Endodermal cell (in vitro differentiated cells): ENCODE measurements around the gene INO80C. TPM values are rescaled to one million over a fixed set of nuclear protein-coding genes. Genes with fewer than 3 reads are reported as not detected.

ENCODE experiments used
- DNase-seq: peaks from one replicate; pipeline ENCODE4 v3.0.0-alpha.2; 2017
- H3K27ac ChIP-seq: 2 replicates; pipeline ENCODE4 v1.5.1; 2013; ENCODE audit warnings: mild to moderate bottlenecking, low read depth, low read length, moderate library complexity
- H3K27me3 ChIP-seq: 2 replicates; pipeline ENCODE4 v1.6.1; 2013; ENCODE audit warnings: mild to moderate bottlenecking, low read length, moderate library complexity; ENCODE audit not compliant: insufficient read depth, control insufficient read depth, poor library complexity, severe bottlenecking
- H3K36me3 ChIP-seq: 2 replicates; pipeline ENCODE4 v1.7.0; 2013; ENCODE audit warnings: mild to moderate bottlenecking, low read length, moderate library complexity; ENCODE audit not compliant: control insufficient read depth, insufficient read depth
- H3K4me1 ChIP-seq: one replicate; pipeline ENCODE4 v1.7.0; 2013; ENCODE audit warnings: low read length; ENCODE audit not compliant: control insufficient read depth, insufficient read depth
- H3K4me3 ChIP-seq: 2 replicates; pipeline ENCODE4 v1.5.1; 2013; ENCODE audit warnings: mild to moderate bottlenecking, low read length, moderate library complexity
- H3K9ac ChIP-seq: 2 replicates; pipeline ENCODE4 v1.6.1; 2013; ENCODE audit warnings: mild to moderate bottlenecking, low read length, moderate library complexity; ENCODE audit not compliant: poor library complexity, severe bottlenecking; ENCODE audit errors: extremely low read depth
- H3K9me3 ChIP-seq: 2 replicates; pipeline ENCODE4 v1.6.1; 2013; ENCODE audit warnings: mild to moderate bottlenecking, low read length, moderate library complexity; ENCODE audit not compliant: control insufficient read depth
- H3K27ac Mint-ChIP-seq: 2 replicates; pipeline ENCODE4 v1.8.0; 2020; ENCODE audit warnings: mixed read lengths
- H3K27me3 Mint-ChIP-seq: 2 replicates; pipeline ENCODE4 v1.8.0; 2021; ENCODE audit warnings: mild to moderate bottlenecking, mixed read lengths; ENCODE audit not compliant: insufficient read depth
- H3K36me3 Mint-ChIP-seq: 2 replicates; pipeline ENCODE4 v1.8.0; 2020; ENCODE audit warnings: low read depth, mixed read lengths
- H3K4me1 Mint-ChIP-seq: 2 replicates; pipeline ENCODE4 v1.8.0; 2020; ENCODE audit warnings: mixed read lengths
- H3K4me3 Mint-ChIP-seq: 2 replicates; pipeline ENCODE4 v1.8.0; 2020; ENCODE audit warnings: mild to moderate bottlenecking, moderate library complexity, mixed read lengths
- H3K9me3 Mint-ChIP-seq: 2 replicates; pipeline ENCODE4 v1.8.0; 2020; ENCODE audit warnings: mild to moderate bottlenecking, mixed read lengths
- CTCF ChIP-seq: fragments of 200-600 bp; sonication (generic); conservative IDR thresholded peaks from 2 replicates; pipeline ENCODE4 v1.5.0; 2021; ENCODE audit warnings: antibody characterized with exemption, mild to moderate bottlenecking
- WGBS, 2 experiments: methylation state at CpG; one replicate each; pipeline versions ENCODE4 v1.1.5 to v1.1.7; 2013; ENCODE audit warnings: missing lambda C conversion rate in 2 of 2, mixed read lengths in 1 of 2; ENCODE audit not compliant: insufficient coverage in 1 of 2, insufficient read length in 1 of 2; 5-methylcytosine and 5-hydroxymethylcytosine counted together
- total RNA-seq, 2 donors: library from RNA; stranded (reverse); fragmentation: NEBNext Ultra II Directional in 1 of 2; extraction: Animal tissue kit (Norgen Biotek cat#: 25700) in 1 of 2; gene quantifications; 2 replicates in 1 of 2; 3 replicates in 1 of 2; pipeline ENCODE4 v1.2.1, GENCODE V29; 2021

The INO80C gene
- total RNA-seq, 2 donors from 2014 or later: 31.1 to 31.9 TPM

- H3K9me3 Mint-ChIP-seq: peaks cover 3% of the 10 kb centered on the region
- DNase-seq: no peak
- peaks cover 45% of the 10 kb centered on the region for H3K4me1 Mint-ChIP-seq
- TF ChIP-seq CTCF: no peak
- no peaks in the 10 kb centered on the region for H3K36me3 ChIP-seq
- H3K27me3 ChIP-seq: no peaks in the 10 kb centered on the region
- H3K4me1 ChIP-seq: peaks cover 11% of the 10 kb centered on the region
- H3K36me3 Mint-ChIP-seq: no peaks in the 10 kb centered on the region
- no peak overlapping the region for H3K4me3 Mint-ChIP-seq
- 96 to 100% methylated on average over 2 of the region's 2 CpGs for WGBS, 2 experiments
- H3K27ac ChIP-seq: no peak overlapping the region
- H3K9me3 ChIP-seq: peaks cover 6% of the 10 kb centered on the region
- H3K27ac Mint-ChIP-seq: no peak overlapping the region
- H3K27me3 Mint-ChIP-seq: peaks cover 2% of the 10 kb centered on the region
- H3K9ac ChIP-seq: no peak overlapping the region
- H3K4me3 ChIP-seq: no peak overlapping the region
Observed at GRCh38 chr18:35517715-35518114, 20.0 kb upstream of the INO80C start.

- Mint-ChIP-seq H3K27ac (no peak overlapping the region), H3K9me3 (peaks cover 3% of the 10 kb centered on the region), H3K27me3 (peaks cover 2% of the 10 kb centered on the region), H3K36me3 (no peaks in the 10 kb centered on the region), H3K4me3 (no peak overlapping the region), H3K4me1 (peaks cover 39% of the 10 kb centered on the region)
- Histone ChIP-seq H3K36me3 (no peaks in the 10 kb centered on the region), H3K9me3 (peaks cover 6% of the 10 kb centered on the region), H3K4me1 (peaks cover 11% of the 10 kb centered on the region), H3K27ac (no peak overlapping the region), H3K4me3 (no peak overlapping the region), H3K9ac (no peak overlapping the region), H3K27me3 (no peaks in the 10 kb centered on the region)
- DNase-seq: no peak
- WGBS, 2 experiments: 96 to 100% methylated on average over 1 to 2 of the region's 3 CpGs
- no peak for TF ChIP-seq CTCF
Observed at GRCh38 chr18:35516789-35517188, 19.0 kb upstream of the INO80C start.

- Mint-ChIP-seq H3K9me3 (peaks cover 3% of the 10 kb centered on the region), H3K4me3 (no peak overlapping the region)
Observed at GRCh38 chr18:35516351-35516750, 18.6 kb upstream of the INO80C start.

More at GRCh38 chr18:35516351-35516750, 18.6 kb upstream of the INO80C start:
- Mint-ChIP-seq H3K27ac (no peak overlapping the region), H3K27me3 (peaks cover 2% of the 10 kb centered on the region), H3K36me3 (no peaks in the 10 kb centered on the region), H3K4me1 (peaks cover 39% of the 10 kb centered on the region)
- H3K9ac ChIP-seq: no peak overlapping the region
- no peak for TF ChIP-seq CTCF
- H3K4me1 ChIP-seq: peaks cover 11% of the 10 kb centered on the region
- no peaks in the 10 kb centered on the region for H3K36me3 ChIP-seq
- 89 to 94% methylated on average over 3 of the region's 3 CpGs for WGBS, 2 experiments
- peaks cover 6% of the 10 kb centered on the region for H3K9me3 ChIP-seq
- H3K27me3 ChIP-seq: no peaks in the 10 kb centered on the region
- DNase-seq: no peak
- no peak overlapping the region for H3K27ac ChIP-seq
- H3K4me3 ChIP-seq: no peak overlapping the region
